ENCODE measurements around the gene WDR41.

- TF ChIP-seq CTCF (conservative IDR thresholded peaks at IDR 0.05; ENCODE audit: low read length) (no peak), EZH2phosphoT487 (IDR thresholded peaks at IDR 0.05; ENCODE audit: borderline replicate concordance) (no peak)
Measured at GRCh38 chr5:77407152-77407551, 85.0 kb downstream of the WDR41 start.
